HepG2 (cell line): Measurements from ENCODE around the gene AHCYL2. TPM values are rescaled to one million over a fixed set of nuclear protein-coding genes. Genes with fewer than 3 reads are reported as not detected.

Experiments
- ATAC-seq: fragments of 200-7000 bp; cut with Tn5 transposase; 3 replicates; pipeline ENCODE4 v1.9.1; 2020; ENCODE audit warnings: mild to moderate bottlenecking, moderate library complexity
- BruUV-seq: library from RNA; stranded (reverse); fragments of 400-500 nt; replicated peaks from 2 replicates; lab custom pipeline; 2021; lab: Mats Ljungman, UMichigan
- CTCF ChIA-PET: fragments of 300-600 bp; formaldehyde crosslinking; extraction: SDS; loops from one replicate; lab custom pipeline; 2021; ENCODE audit warnings: low total read pairs, inconsistent platforms, low intra/inter-chr PET ratio; lab: Yijun Ruan, JAX
- POLR2A ChIA-PET: fragments of 350-600 bp; sonication (Branson Sonifier 250); formaldehyde crosslinking; loops from one replicate; lab custom pipeline; 2020; ENCODE audit warnings: antibody characterized with exemption, inconsistent platforms; lab: Yijun Ruan, JAX
- DNase-seq: peaks from one replicate; pipeline ENCODE4 v3.0.0-alpha.2; 2015; ENCODE audit warnings: low spot score
- FAIRE-seq: peaks from 3 replicates; lab custom pipeline; 2011; peaks lifted over from hg19 to GRCh38; lab: Jason Lieb, UNC
- H2AFZ ChIP-seq: one replicate; pipeline ENCODE4 v1.6.1; 2011; ENCODE audit warnings: low read length, inconsistent platforms
- H3K27ac ChIP-seq: fragments of 300-600 bp; 3 replicates; pipeline ENCODE4 v1.8.0; 2011; ENCODE audit warnings: mixed run types, mild to moderate bottlenecking, mixed read lengths, low read length, inconsistent platforms; ENCODE audit not compliant: insufficient read depth; ENCODE audit errors: extremely low read length
- H3K27me3 ChIP-seq, 2 experiments: fragments of 200-600 bp in 1 of 2; 2 replicates in 1 of 2; 3 replicates in 1 of 2; pipeline versions ENCODE4 v1.6.0 to v1.8.0; 2011; ENCODE audit warnings: low read length in 2 of 2, mild to moderate bottlenecking in 2 of 2, moderate library complexity in 2 of 2, inconsistent platforms in 1 of 2; ENCODE audit not compliant: insufficient read depth in 2 of 2, control insufficient read depth in 1 of 2
- H3K36me3 ChIP-seq, 2 experiments: fragments of 200-600 bp in 1 of 2; replicated peaks in 1 of 2; 2 replicates in 1 of 2; 3 replicates in 1 of 2; pipeline versions ENCODE4 v1.5.1 to v1.8.0; 2011; ENCODE audit warnings: low read length in 2 of 2, inconsistent platforms in 1 of 2; ENCODE audit not compliant: insufficient read depth in 2 of 2, control insufficient read depth in 1 of 2
- H3K4me1 ChIP-seq: 2 replicates; pipeline ENCODE4 v1.5.1; 2012; ENCODE audit warnings: low read length, inconsistent platforms; ENCODE audit not compliant: insufficient read depth
- H3K4me2 ChIP-seq: 2 replicates; pipeline ENCODE4 v1.6.0; 2011; ENCODE audit warnings: low read depth, low read length, inconsistent platforms
- H3K4me3 ChIP-seq, 3 experiments: fragments of 200-600 bp in 1 of 3; sonication (generic), shearing (Covaris generic) in 1 of 3; replicated peaks in 1 of 3; 2 replicates each; pipeline ENCODE4 v1.5.1; 2011 to 2016; ENCODE audit warnings: low read length in 3 of 3, inconsistent platforms in 2 of 3, low read depth in 2 of 3, mild to moderate bottlenecking in 2 of 3, control low read depth in 1 of 3, mixed read lengths in 1 of 3; ENCODE audit not compliant: insufficient read depth in 1 of 3
- H3K79me2 ChIP-seq: one replicate; pipeline ENCODE4 v1.6.1; 2011; ENCODE audit warnings: low read length, inconsistent platforms; ENCODE audit not compliant: insufficient read depth
- H3K9ac ChIP-seq: 2 replicates; pipeline ENCODE4 v1.6.0; 2011; ENCODE audit warnings: mild to moderate bottlenecking, low read depth, low read length, inconsistent platforms; ENCODE audit not compliant: insufficient read depth
- H3K9me3 ChIP-seq: 2 replicates; pipeline ENCODE4 v1.5.1; 2012; ENCODE audit warnings: mild to moderate bottlenecking, low read length
- H4K20me1 ChIP-seq: 2 replicates; pipeline ENCODE4 v1.6.0; 2011; ENCODE audit warnings: inconsistent platforms, mild to moderate bottlenecking, low read length, moderate library complexity; ENCODE audit not compliant: insufficient read depth
- ATF2 ChIP-seq: sonication (generic); formaldehyde crosslinking; IDR thresholded peaks from 2 replicates; pipeline ENCODE4 v1.4.0; 2020; ENCODE audit warnings: missing genetic modification reagents
- CHD2 ChIP-seq: IDR thresholded peaks from 2 replicates; pipeline ENCODE4 v1.6.1; 2011; ENCODE audit warnings: low read depth, low read length, improper control_type of control experiment
- GTF2F1 ChIP-seq: fragments of 150-350 bp; IDR thresholded peaks from 2 replicates; pipeline ENCODE4 v1.6.1; 2014; ENCODE audit warnings: low read length
- HCFC1 ChIP-seq: fragments of 150-350 bp; IDR thresholded peaks from 2 replicates; pipeline ENCODE4 v1.6.1; 2014; ENCODE audit warnings: low read depth, low read length
- HOXA5 ChIP-seq: sonication (generic); formaldehyde crosslinking; IDR thresholded peaks from 2 replicates; pipeline ENCODE4 v1.4.0; 2020; ENCODE audit warnings: missing genetic modification reagents
- MED1 ChIP-seq: sonication (generic); formaldehyde crosslinking; IDR thresholded peaks from 2 replicates; pipeline ENCODE4 v1.4.0; 2020; ENCODE audit warnings: missing genetic modification reagents
- NKX3-1 ChIP-seq: sonication (generic); formaldehyde crosslinking; IDR thresholded peaks from 2 replicates; pipeline ENCODE4 v1.5.0; 2020; ENCODE audit warnings: missing genetic modification reagents
- PBX3 ChIP-seq: sonication (generic); formaldehyde crosslinking; IDR thresholded peaks from 2 replicates; pipeline ENCODE4 v1.8.1; 2023; ENCODE audit warnings: missing genetic modification reagents, inconsistent platforms, borderline replicate concordance
- SYNCRIP ChIP-seq: fragments of 200-400 bp; formaldehyde crosslinking; IDR thresholded peaks from 2 replicates; pipeline ENCODE4 v1.6.1; 2018; ENCODE audit warnings: mild to moderate bottlenecking, low read depth, low read length; ENCODE audit not compliant: insufficient read depth
- YEATS2 ChIP-seq: sonication (generic); formaldehyde crosslinking; IDR thresholded peaks from 2 replicates; pipeline ENCODE4 v1.4.0; 2020; ENCODE audit warnings: missing genetic modification reagents, borderline replicate concordance
- ZC3H4 ChIP-seq: sonication (generic); formaldehyde crosslinking; IDR thresholded peaks from 2 replicates; pipeline ENCODE4 v1.4.0; 2020; ENCODE audit warnings: missing genetic modification reagents, borderline replicate concordance
- ZNF274 ChIP-seq: sonication (generic); formaldehyde crosslinking; IDR thresholded peaks from 2 replicates; pipeline ENCODE4 v1.5.1; 2020; ENCODE audit warnings: mild to moderate bottlenecking, missing genetic modification reagents
- ZNF563 ChIP-seq: sonication (generic); formaldehyde crosslinking; IDR thresholded peaks from 2 replicates; pipeline ENCODE4 v1.8.0; 2022; ENCODE audit warnings: mild to moderate bottlenecking, moderate library complexity, missing genetic modification reagents
- ZNF607 ChIP-seq: sonication (generic); formaldehyde crosslinking; IDR thresholded peaks from 2 replicates; pipeline ENCODE4 v1.5.1; 2020; ENCODE audit warnings: missing genetic modification reagents, mild to moderate bottlenecking, borderline replicate concordance
- ZNF670 ChIP-seq: sonication (generic); formaldehyde crosslinking; IDR thresholded peaks from 2 replicates; pipeline ENCODE4 v1.8.0; 2022; ENCODE audit warnings: mild to moderate bottlenecking, missing genetic modification reagents, borderline replicate concordance
- ZNF788 ChIP-seq: sonication (generic); formaldehyde crosslinking; IDR thresholded peaks from 2 replicates; pipeline ENCODE4 v1.5.0; 2020; ENCODE audit warnings: mild to moderate bottlenecking, missing genetic modification reagents, borderline replicate concordance
- ZSCAN25 ChIP-seq: sonication (generic); formaldehyde crosslinking; IDR thresholded peaks from 2 replicates; pipeline ENCODE4 v1.8.0; 2022; ENCODE audit warnings: mild to moderate bottlenecking, missing genetic modification reagents
- WGBS: methylation state at CpG from one replicate; pipeline ENCODE4 v1.1.6; 2017; ENCODE audit warnings: low lambda C conversion rate; 5-methylcytosine and 5-hydroxymethylcytosine counted together
- in situ Hi-C: cut with HindIII; loops from 2 replicates; pipeline ENCODE4 v1.10.0; 2017; ENCODE audit warnings: low pct_unique_long_range_greater_than_20kb; ENCODE audit not compliant: extremely low pct_ligation_motif_present
- intact Hi-C: fragments of 100-400 bp; cut with micrococcal nuclease; formaldehyde crosslinking; loops from one replicate; pipeline ENCODE4 v1.10.0; 2022; ENCODE audit not compliant: unreplicated experiment
- polyA plus RNA-seq, 8 experiments: library from polyadenylated mRNA; depleted of rRNA in 3 of 8; stranded (reverse) in 7 of 8; unstranded in 1 of 8; fragments of >200 nt; fragmentation: Illumina TruSeq in 4 of 8; extraction: Trizol in 4 of 8; gene quantifications; 2 replicates each; pipeline versions ENCODE4 v1.2.1 to v1.2.3, GENCODE V29; 2011 to 2016; ENCODE audit warnings: low read depth in 4 of 8, missing spikeins in 1 of 8, mixed read lengths in 1 of 8; ENCODE audit not compliant: insufficient read depth in 1 of 8
- total RNA-seq, 5 experiments: library from RNA; depleted of rRNA; stranded (reverse); fragments of >200 nt; fragmentation: Illumina TruSeq; extraction: Trizol; gene quantifications; 2 replicates each; pipeline ENCODE4 v1.2.3, GENCODE V29; 2016; ENCODE audit warnings: low read depth in 1 of 5
- TF ChIP-seq, protein P1 (sequence below): sonication (generic); formaldehyde crosslinking; IDR thresholded peaks from 2 replicates; pipeline ENCODE4 v1.9.0; 2021; ENCODE audit warnings: missing genetic modification reagents, borderline replicate concordance

The AHCYL2 gene
- total and polyA plus RNA-seq, 2 of the 13 experiments (the other 11 are each of a cell fraction or from before 2014, with no cell fraction given), result 9.5 to 14.7 TPM

GRCh38 chr7:129383542-129384132, 158.8 kb downstream of the AHCYL2 start (continued):
- no peak for TF ChIP-seq CHD2
- TF ChIP-seq YEATS2 (CRISPR knock-in tag), result no peak
- TF ChIP-seq MED1 (CRISPR knock-in tag), result no peak
- TF ChIP-seq ZSCAN25, result no peak
- TF ChIP-seq ATF2 (CRISPR knock-in tag), result no peak

GRCh38 chr7:129385116-129385515, 160.3 kb downstream of the AHCYL2 start:
- Histone ChIP-seq H3K4me3 (no peak overlapping the region), H4K20me1 (no peaks in the 10 kb centered on the region), H3K9ac (no peak overlapping the region), H3K4me2 (no peak overlapping the region)
- WGBS, result 93% methylated on average over 1 of the region's 1 CpG
- ATAC-seq, result no peak
- CTCF ChIA-PET, result no interaction called here
- no TSS peak for BruUV-seq
- FAIRE-seq, result no peak
- no peak for TF ChIP-seq ZNF607 (CRISPR knock-in tag)
- no peak for TF ChIP-seq SYNCRIP
- no peak for TF ChIP-seq NKX3-1
- no peak for TF ChIP-seq ZNF788 (CRISPR knock-in tag)
- TF ChIP-seq, protein P1, sequence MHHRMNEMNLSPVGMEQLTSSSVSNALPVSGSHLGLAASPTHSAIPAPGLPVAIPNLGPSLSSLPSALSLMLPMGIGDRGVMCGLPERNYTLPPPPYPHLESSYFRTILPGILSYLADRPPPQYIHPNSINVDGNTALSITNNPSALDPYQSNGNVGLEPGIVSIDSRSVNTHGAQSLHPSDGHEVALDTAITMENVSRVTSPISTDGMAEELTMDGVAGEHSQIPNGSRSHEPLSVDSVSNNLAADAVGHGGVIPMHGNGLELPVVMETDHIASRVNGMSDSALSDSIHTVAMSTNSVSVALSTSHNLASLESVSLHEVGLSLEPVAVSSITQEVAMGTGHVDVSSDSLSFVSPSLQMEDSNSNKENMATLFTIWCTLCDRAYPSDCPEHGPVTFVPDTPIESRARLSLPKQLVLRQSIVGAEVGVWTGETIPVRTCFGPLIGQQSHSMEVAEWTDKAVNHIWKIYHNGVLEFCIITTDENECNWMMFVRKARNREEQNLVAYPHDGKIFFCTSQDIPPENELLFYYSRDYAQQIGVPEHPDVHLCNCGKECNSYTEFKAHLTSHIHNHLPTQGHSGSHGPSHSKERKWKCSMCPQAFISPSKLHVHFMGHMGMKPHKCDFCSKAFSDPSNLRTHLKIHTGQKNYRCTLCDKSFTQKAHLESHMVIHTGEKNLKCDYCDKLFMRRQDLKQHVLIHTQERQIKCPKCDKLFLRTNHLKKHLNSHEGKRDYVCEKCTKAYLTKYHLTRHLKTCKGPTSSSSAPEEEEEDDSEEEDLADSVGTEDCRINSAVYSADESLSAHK (CRISPR knock-in tag), result no peak
- TF ChIP-seq PBX3 (CRISPR knock-in tag), result no peak
- TF ChIP-seq ZNF563 (CRISPR knock-in tag), result no peak
- TF ChIP-seq ZNF670 (CRISPR knock-in tag), result no peak
- no peak for TF ChIP-seq ZC3H4 (CRISPR knock-in tag)
- no peak for TF ChIP-seq HOXA5 (CRISPR knock-in tag)
- no peak for TF ChIP-seq HCFC1
- TF ChIP-seq GTF2F1, result no peak
- no peak for TF ChIP-seq ZNF274 (CRISPR knock-in tag)
- TF ChIP-seq, all 625 proteins: peak for 0
- H2AFZ ChIP-seq, result no peak overlapping the region
- in situ Hi-C loops, result no loop called here
- H3K27ac ChIP-seq, result no peak overlapping the region
- no peaks in the 10 kb centered on the region for H3K9me3 ChIP-seq
- no peak for DNase-seq
- 0 out of 5 replicates have a peak, but pooled peaks cover 0 to under 1% of the 10 kb centered on the region in 2 experiments for H3K36me3 ChIP-seq
- POLR2A ChIA-PET, result no interaction called here
- H3K27me3 ChIP-seq, result no peaks in the 10 kb centered on the region
- H3K4me1 ChIP-seq, result peaks cover 12% of the 10 kb centered on the region
- no peaks in the 10 kb centered on the region for H3K79me2 ChIP-seq
- intact Hi-C loops, result no loop called here
